Calu3 (cell line): ENCODE data around the gene HS3ST4. TPM values are rescaled to one million over a fixed set of nuclear protein-coding genes. Genes with fewer than 3 reads are reported as not detected.

Source experiments
- BruUV-seq: library from RNA; stranded (reverse); fragments of 400-500 nt; replicated peaks from 2 replicates; lab custom pipeline; 2021; lab: Mats Ljungman, UMichigan
- CTCF ChIA-PET: fragments of 300-600 bp; sonication (Branson Sonifier 250); formaldehyde crosslinking; loops from one replicate; lab custom pipeline; 2022; ENCODE audit warnings: antibody characterized with exemption; lab: Charles Lee
- DNase-seq: peaks from one replicate; pipeline ENCODE4 v3.0.0; 2022
- H3K27ac Mint-ChIP-seq: one replicate; pipeline ENCODE4 v1.8.0; 2022; ENCODE audit warnings: mixed read lengths; ENCODE audit not compliant: unreplicated experiment
- H3K27me3 Mint-ChIP-seq: one replicate; pipeline ENCODE4 v1.8.0; 2022; ENCODE audit warnings: mixed read lengths; ENCODE audit not compliant: unreplicated experiment
- H3K36me3 Mint-ChIP-seq: one replicate; pipeline ENCODE4 v1.8.0; 2022; ENCODE audit warnings: mild to moderate bottlenecking, moderate library complexity, mixed read lengths; ENCODE audit not compliant: insufficient read depth, unreplicated experiment
- H3K4me1 Mint-ChIP-seq: one replicate; pipeline ENCODE4 v1.8.0; 2022; ENCODE audit warnings: mild to moderate bottlenecking, low read depth, mixed read lengths; ENCODE audit not compliant: unreplicated experiment
- H3K4me3 Mint-ChIP-seq: one replicate; pipeline ENCODE4 v1.8.0; 2022; ENCODE audit warnings: mild to moderate bottlenecking, low read depth, moderate library complexity, mixed read lengths; ENCODE audit not compliant: unreplicated experiment
- H3K9me3 Mint-ChIP-seq: one replicate; pipeline ENCODE4 v1.8.0; 2022; ENCODE audit warnings: low read depth, mixed read lengths; ENCODE audit not compliant: unreplicated experiment
- CTCF ChIP-seq: fragments of 200-600 bp; IDR thresholded peaks from one replicate; pipeline ENCODE4 v1.8.0; 2022; ENCODE audit warnings: antibody characterized with exemption; ENCODE audit not compliant: unreplicated experiment
- intact Hi-C: fragments of 100-400 bp; cut with micrococcal nuclease; formaldehyde crosslinking; loops from one replicate; pipeline ENCODE4 v1.10.0; 2022; ENCODE audit not compliant: unreplicated experiment
- total RNA-seq: library from RNA; stranded (reverse); gene quantifications from 2 replicates; pipeline ENCODE4 v1.2.3, GENCODE V29; 2022

Gene HS3ST4
- total RNA-seq, 1 experiment from 2014 or later = not detected

- H3K4me3 Mint-ChIP-seq = no peak overlapping the region
- intact Hi-C loops = no loop called here
- no peaks in the 10 kb centered on the region for H3K36me3 Mint-ChIP-seq
- no peaks in the 10 kb centered on the region for H3K4me1 Mint-ChIP-seq
- H3K27ac Mint-ChIP-seq = no peak overlapping the region
- CTCF ChIA-PET = no interaction called here
- no TSS peak for BruUV-seq
- DNase-seq = no peak
- peaks cover 22% of the 10 kb centered on the region for H3K9me3 Mint-ChIP-seq
- no peak for TF ChIP-seq CTCF
- H3K27me3 Mint-ChIP-seq = no peaks in the 10 kb centered on the region
These were observed 436.5 kb downstream of the HS3ST4 start for GRCh38 chr16:26128296-26128695.

- no peaks in the 10 kb centered on the region for H3K36me3 Mint-ChIP-seq
- H3K4me3 Mint-ChIP-seq = no peak overlapping the region
- intact Hi-C loops = no loop called here
- H3K27me3 Mint-ChIP-seq = no peaks in the 10 kb centered on the region
- CTCF ChIA-PET = no interaction called here
- no peak for DNase-seq
- no TSS peak for BruUV-seq
- H3K9me3 Mint-ChIP-seq = peaks cover 24% of the 10 kb centered on the region
- H3K27ac Mint-ChIP-seq = no peak overlapping the region
- no peak for TF ChIP-seq CTCF
- H3K4me1 Mint-ChIP-seq = no peaks in the 10 kb centered on the region
These were observed 438.2 kb downstream of the HS3ST4 start for GRCh38 chr16:26129997-26130396.

GRCh38 chr16:26133416-26134093 is 441.8 kb downstream of the HS3ST4 start:
- TF ChIP-seq CTCF = no peak
- intact Hi-C loops = no loop called here
- peaks cover 14% of the 10 kb centered on the region for H3K9me3 Mint-ChIP-seq
- no peak overlapping the region for H3K27ac Mint-ChIP-seq
- H3K4me1 Mint-ChIP-seq = no peaks in the 10 kb centered on the region
- no peaks in the 10 kb centered on the region for H3K36me3 Mint-ChIP-seq
- no TSS peak for BruUV-seq
- H3K4me3 Mint-ChIP-seq = no peak overlapping the region
- no peak for DNase-seq
- CTCF ChIA-PET = no interaction called here
- H3K27me3 Mint-ChIP-seq = no peaks in the 10 kb centered on the region

- peaks cover 14% of the 10 kb centered on the region for H3K9me3 Mint-ChIP-seq
- no peak for TF ChIP-seq CTCF
- no TSS peak for BruUV-seq
- no peaks in the 10 kb centered on the region for H3K36me3 Mint-ChIP-seq
- intact Hi-C loops = no loop called here
- H3K4me3 Mint-ChIP-seq = no peak overlapping the region
- DNase-seq = no peak
- CTCF ChIA-PET = no interaction called here
- no peaks in the 10 kb centered on the region for H3K27me3 Mint-ChIP-seq
- H3K4me1 Mint-ChIP-seq = no peaks in the 10 kb centered on the region
- H3K27ac Mint-ChIP-seq = no peak overlapping the region
These were observed 442.8 kb downstream of the HS3ST4 start for GRCh38 chr16:26134588-26134987.
